Hematopoietic multipotent progenitor cell treated with erythropoietin and hydrocortisone succinate and interleukin-3 and kit ligand, for 17 days (in vitro differentiated cells): ENCODE results near the gene CHRNA4.
"Not testable (repeated sequence)": the region's sequence is repeated elsewhere in the genome, so short reads cannot be mapped to it uniquely, and the experiment has no call there.

ENCODE experiments used
- DNase-seq: peaks from one replicate; pipeline ENCODE4 v3.0.0-alpha.2; 2015; ENCODE audit warnings: low spot score

CHRNA4 gene

DNA sequence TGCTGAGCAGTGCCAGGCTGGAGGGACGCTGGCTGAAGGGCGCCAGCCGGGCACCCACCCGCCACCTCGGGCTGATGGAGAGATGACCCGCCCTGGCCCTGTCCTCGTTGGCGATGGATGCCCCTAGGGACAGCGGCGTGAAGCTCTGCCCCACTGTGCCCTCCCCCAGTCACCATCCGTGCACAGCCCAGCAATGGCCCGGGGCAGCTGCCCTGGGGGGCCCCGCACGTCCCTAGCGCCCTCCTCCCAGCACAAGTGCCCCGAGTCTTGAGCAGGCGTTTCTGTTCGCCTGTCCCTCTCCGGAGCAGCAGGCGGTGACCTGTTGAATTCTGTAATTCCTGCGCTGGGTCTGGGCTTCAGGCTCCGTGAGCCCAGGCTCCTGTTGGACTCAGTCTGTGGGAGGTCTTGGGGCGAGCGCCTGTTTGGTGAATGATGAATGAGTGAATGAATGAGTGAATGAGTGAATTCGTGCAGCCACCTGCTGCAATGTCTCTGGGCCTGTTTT is 36.8 kb upstream of the CHRNA4 start:
- DNase-seq, result no peak

DNA sequence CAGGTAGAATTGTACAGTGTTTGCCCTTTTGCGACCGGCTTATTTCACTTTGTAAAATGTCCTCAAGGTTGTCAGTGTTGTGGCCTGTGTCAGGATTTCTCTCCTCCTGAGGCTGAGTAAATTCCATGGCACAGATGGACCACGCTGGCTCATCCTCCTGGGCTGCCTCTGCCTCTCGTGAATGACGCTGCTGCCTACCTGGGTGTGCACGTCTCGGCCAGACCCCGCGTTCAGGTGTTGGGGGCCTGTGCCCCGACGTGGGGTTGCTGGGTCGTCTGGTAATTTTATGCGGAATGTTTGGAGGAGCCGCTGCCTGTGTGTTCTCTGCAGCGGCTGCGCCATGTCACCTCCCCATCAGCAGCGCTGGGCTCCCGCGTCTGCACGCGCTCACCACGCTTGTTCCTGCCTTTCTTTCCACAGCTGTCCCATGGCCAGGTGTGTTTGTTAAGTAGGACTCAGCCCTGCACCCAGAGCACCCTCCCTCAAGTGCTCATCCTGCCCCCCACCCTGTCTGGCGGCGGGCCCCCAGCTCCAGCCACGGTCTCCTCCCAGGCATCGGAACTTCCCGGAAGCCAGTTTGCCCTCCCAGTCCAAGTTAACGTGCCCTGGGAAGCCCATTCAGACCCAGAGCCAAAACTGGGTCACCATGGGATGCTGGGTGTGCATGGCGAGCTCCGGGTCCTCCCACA is 36.1 kb upstream of the CHRNA4 start:
- no peak for DNase-seq

DNA sequence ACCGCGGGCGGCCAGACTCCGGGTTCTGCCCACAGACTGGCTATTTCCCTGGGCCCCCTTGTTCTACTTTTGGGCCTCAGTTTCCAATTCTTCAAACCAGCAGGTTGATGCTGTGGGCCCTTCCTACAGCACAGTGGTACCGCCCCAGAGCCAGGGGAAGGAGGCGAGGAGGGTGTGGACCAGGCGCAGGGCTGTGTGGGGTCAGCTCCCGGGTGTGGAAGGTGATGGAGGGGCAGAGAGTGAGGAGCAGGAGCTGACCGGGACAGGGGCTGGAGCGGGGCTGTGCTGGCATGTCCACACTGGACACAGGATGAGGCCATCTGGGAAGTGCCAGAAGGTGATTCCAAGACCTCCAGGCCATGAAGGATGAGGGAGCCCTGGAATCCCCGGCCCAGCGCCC is 35.2 kb upstream of the CHRNA4 start:
- no peak for DNase-seq

DNA sequence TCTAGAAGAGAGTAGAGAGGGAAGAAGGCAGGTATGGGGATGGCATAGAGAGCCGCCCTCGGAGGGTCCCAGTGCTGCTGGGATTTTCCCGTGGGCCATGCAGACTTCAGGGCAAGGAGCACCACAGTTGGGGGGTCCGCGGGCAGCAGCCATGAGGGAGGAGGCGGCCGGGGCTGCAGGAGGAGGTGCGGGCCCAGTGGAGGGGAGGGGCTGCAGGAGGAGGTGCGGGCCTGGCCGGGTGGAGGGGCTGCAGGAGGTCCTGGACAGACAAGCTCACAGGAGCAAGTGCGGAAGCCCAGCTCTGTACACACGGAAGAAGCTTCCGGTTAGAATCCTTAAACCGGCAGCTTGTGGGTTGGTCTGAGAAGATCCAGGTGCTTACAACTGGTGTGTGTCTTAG is 34.6 kb upstream of the CHRNA4 start:
- DNase-seq, result no peak

DNA sequence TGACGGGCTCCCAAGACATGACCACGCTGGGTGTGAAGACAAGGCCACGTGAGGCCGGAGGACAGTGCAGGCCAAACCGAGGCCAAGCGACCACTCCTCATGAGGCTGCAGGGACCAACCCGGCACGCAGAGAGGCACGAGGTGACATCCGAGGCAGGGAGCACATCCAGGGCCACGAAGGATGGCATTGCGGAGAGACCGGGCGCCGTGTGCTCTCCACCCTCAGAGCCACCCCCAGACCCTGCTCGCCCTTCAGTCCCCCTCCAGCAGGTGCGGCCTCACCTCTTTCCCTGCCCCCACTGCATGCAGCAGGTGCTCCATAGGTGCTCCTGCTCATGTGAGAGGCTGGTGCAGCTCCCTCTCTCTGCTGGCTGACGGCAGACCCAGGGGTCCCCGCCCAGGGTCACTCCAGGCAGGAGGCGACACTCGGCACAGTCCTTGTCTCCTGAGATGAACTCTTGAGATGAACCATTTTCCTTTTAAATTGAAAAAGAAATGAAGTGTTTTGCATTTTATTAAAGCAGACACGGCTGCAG is 33.8 kb upstream of the CHRNA4 start:
- no peak for DNase-seq

DNA sequence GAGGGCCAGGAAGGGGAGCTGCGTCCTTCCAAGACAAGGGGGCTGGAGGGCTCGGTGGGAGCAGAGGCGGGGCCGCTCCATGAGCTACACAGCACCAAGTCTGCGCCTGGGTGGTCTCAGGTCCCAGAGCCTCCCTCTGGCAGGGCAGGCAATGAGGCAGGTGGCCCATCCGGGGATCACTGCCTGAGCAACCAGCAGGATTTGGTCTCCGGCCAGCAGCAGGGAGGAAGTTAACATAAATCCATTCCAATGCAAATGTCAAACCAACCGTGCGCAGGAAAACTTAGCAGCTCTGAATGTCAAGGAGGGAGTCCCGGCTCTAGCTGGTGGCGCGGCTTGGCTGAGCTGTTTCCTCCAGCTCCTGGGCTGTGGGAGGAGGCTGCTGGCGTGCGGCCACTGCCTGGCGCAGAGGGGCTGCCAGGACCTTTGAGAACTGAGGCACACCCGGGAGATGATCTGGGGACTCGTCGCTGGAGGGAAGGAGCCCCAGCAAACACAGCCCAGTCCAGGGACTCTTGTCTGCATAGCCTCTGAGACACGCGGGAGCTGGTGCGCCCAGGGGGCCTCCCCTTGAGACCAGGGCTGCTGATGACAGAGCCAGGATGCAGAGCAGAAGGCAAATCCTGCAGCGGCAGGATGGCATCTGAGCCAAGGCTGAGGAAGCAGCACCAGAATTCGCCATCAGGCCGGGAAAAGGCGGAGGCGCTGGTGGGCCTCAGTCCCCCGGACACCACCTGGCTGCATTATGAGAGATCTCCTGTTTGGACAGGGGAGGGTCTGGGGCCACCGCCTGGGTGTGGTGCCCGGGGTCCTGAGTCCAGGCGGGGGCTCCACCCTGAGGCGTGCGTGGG is 33.1 kb upstream of the CHRNA4 start:
- DNase-seq, result no peak

DNA sequence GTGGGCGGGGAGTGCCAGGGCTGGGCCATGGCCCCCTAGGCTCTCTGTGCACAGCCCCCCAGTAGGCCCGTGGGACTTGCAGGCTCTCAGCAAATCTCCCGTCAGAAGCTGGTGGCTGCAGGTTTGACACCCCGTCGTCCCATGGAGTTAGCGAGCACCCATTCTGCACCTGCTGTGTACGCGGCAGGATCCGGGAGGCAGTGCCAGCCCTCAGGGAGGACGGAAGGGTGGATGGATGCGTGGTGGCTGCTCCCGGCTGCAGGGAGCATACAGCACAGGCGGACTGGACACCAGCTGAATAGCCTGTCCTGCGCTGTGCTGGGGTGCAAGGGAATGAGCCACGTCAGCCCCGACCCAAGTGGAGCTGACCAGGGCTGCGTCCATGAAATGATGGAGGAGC is 32.4 kb upstream of the CHRNA4 start:
- DNase-seq, result no peak

DNA sequence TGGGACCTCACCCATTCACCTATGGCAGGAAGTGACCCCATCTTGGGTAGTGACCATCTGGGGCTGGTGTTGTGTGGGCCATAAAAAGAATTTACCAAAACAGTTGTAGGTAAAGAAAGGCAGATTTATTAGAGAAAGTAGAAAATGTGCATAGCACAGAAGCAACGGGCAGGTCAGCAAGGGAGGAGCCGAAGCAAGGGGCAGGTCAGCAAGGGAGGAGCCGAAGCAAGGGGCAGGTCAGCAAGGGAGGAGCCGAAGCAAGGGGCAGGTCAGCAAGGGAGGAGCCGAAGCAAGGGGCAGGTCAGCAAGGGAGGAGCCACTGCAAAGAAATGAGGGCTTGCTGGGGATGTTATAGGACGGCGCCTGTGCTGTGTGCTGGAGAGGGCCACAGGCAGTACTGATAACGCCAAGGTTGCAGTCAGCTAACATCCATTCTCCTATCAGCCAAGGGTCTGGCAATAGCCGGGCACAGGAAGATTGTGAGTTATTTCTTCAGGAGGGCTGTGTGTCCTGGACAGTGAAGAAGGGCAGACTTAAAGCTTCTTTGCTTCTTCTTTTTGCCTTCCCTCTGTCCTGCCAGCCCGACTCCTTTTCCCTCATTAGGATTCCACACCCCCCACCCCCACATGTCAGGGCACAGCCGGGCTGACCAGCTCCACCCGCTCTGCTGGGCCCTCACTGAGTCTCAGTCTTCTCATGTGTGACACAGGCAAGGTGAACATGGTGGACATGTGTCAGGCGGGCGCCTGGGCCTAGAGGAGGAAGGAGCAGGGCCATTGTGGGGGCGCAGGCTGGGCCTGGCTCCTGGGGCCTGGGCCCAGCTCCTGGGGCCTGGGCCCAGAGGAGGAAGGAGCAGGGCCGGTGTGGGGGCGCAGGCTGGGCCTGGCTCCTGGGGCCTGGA is 31.6 kb upstream of the CHRNA4 start:
- DNase-seq, result no peak

DNA sequence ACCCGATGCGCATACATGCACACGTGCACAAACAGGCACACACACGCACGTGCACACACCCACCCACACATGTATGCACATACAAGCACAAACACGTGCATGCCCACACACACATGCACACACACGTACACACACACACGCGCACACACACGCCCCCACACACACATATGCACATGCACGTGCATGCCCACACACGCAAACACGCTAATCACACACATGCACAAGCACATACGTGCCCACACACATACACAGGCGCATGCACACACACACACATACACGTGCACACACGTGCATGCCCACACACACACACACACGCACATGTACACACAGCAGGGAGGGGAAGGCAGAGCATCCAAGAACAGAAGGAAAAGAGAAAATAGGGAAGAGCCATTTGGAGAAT is 26.8 kb upstream of the CHRNA4 start:
- DNase-seq, result no peak

DNA sequence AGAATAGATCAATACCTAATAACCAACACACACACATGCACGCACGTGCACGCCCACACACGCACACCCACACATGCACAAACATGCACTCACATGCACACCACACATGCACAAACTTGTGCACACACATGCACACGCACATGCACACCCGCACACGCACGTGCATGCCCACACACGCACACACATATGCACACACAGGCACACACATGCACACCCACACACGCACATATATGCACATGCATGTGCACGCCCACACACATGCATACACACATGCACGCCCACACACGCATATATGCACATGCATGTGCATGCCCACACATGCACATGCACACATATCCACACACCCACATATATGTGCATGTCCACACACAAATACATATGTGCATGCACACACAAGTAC is 26.2 kb upstream of the CHRNA4 start:
- DNase-seq, result no peak

DNA sequence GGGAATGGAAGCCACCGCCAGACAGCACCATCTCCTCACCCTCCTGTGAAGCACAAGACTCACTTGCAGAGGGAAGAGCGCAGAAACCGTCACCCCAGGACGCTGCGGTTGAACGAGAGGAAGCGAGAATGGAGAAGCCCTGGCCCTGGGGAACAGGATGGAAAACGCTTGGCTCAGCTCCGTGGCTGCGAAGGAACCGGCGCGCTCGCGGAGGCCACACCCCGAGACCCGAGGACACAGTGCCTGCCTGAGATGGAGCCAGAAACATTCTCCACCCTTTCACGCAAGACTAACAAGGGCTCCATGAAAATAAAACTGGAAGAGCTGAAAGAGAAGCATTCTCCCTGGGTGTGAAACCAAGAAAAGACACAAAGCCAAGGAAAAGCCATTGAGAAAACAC is 25.3 kb upstream of the CHRNA4 start:
- DNase-seq, result no peak

DNA sequence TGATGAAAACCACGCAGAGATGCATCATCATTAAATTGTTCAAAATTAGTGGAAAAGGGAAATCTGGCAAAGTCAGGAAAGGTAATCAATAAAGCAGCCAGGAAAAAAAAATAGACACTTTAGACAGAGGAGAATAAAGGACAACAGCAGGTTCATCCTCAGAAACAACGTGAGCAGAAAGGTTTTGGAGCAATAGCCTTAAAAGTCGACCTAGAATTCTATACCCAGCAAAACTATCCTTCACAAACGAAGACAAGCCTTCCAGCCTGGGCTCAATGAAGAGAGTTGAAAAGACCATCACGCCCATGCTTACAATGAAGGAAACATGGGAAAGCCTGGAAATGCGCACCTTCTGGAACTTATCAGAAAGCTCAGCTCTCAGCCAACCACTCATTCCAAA is 24.7 kb upstream of the CHRNA4 start:
- DNase-seq, result no peak

DNA sequence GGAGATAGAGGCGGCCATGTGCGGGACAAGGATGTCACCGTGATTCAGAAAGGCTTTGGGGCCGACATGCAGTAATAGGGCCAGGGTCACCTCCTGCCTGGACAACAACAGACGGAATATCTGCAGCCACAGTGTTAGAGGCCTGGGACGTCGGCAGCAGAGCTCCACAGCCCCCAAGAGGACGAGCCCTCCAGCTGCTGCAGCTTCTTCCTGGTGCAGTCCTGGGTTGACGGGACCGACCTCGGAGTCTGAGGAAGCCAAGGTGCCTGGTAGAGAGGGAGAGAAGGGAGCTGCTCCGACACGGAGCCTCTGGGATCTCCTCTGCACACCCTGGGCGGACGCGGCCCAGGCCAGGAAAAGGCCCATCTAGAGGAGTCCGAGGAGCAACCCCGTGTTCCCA is 23.2 kb upstream of the CHRNA4 start:
- no peak for DNase-seq

DNA sequence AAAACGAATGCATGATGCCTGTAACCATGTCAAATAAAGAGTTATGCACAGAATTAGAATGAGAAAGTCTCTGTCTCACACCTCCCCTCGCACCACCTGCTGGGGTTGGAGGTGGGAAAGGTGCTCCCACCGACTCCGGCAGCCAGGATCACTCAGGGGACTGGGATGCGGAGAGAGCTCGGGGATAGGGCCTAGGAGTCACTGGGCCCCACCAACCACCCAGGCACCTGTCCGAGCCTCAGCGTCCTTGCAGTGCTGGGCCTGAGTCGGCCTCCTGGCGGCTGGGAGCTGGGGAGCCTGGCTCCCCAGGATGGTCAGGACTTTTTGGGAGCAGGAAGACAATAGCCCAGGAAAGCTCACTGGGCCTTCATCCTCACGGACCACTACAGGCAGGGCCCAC is 22.4 kb upstream of the CHRNA4 start:
- no peak for DNase-seq

DNA sequence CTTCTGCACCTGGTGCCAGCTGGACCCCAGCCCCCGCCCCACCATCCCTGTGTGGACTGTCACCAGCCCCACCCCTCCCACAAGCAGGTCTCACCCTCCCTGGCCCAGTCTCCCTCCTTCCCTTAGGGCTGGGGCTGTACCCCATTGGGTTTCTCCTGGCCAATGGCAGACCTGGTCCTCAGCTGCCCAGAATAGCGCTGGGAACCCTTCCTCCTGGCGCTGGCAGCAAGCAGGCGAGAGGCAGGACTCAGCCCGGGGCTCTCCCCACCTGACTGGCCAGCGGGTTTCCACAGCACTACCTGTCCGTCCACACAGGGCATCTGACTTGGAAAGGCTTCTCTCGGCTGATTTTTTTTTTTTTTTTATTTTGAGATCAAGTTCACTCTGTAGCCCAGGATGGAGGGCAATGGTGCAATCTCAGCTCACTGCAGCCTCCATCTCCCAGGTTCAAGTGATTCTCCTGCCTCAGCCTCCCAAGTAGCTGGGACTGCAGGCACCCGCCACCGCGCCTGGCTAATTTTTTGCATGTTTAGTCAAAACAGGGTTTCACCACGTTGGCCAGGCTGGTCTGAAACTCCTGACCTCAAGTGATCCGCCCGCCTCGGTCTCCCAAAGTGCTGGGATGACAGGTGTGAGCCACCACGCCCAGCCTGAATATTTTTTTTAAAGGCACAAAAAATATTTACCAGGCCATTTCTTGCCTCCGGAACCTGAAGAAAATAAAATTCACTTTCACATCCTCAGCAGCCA is 21.6 kb upstream of the CHRNA4 start:
- no peak for DNase-seq

DNA sequence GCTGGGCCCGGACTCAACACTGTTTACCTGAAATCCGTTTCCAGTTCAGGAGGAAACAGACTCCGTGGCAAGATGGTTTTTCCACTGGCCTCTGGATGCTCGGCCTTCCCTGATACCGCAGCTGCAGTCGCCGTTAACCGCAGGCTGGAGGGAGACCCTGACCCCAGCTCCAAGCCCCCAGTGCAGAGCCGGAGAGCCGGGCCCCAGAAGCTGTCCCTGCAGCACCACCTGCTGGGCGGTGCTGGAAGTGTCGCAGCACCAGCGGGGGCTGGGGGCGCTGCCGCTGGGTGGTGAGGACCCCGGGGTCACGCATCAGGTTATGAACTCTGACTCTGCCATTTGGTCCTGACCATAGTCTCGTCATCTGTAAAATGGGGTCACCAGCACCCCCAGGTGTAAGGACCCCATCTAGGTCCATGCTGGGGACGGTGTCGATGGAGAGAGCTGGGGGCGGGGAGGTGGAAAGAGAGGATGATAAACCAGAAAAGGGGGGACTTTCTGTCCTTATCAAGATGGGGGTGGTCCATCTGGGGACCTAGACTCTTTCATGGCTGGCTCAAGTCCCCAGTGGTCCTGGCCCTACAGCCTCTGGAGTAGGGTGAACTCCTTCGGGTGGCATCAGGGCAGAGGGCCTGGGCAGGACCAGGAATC is 20.8 kb upstream of the CHRNA4 start:
- no peak for DNase-seq

DNA sequence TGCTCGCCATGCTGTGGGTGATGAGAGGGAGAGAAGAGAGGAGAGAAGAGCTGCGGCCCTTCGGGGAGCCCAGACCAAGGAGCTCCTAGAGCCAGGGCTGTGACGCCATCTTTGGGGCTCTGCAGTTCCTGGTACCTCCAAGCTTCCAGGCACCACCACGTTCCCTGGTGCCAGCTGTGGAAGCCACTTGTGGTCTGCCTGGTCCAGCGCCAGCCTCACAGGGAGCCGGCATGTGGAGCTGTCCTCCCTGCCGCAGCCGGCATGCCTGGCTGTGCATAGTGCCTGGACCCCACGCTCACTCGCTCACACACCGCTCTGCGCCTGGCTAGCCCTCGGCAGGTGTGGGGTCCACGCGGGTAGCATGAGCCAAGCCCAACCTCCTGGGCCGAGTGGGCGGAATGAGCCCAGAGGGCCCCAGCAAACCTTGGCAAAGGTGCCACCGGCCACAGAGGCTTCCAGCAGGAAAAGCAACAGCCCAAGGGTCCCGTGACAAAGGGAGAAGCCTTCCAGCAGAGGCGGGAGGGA is 19.3 kb upstream of the CHRNA4 start:
- no peak for DNase-seq

DNA sequence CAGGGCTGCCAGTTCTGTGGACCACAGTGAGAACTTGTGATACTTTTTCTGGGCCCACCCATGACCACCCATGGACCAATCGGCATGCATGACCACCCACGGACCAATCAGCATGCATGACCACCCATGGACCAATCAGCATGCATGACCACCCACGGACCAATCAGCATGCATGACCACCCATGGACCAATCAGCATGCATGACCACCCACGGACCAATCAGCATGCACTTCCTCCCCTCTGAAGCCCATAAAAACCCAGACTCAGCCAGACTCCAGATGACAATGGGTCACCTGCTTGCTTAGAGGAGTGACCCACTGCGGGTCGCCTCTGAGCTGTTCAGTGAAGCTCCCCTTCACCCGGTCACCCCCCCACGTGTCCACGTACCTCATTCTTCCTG is 18.7 kb upstream of the CHRNA4 start:
- DNase-seq, result not testable (repeated sequence)

DNA sequence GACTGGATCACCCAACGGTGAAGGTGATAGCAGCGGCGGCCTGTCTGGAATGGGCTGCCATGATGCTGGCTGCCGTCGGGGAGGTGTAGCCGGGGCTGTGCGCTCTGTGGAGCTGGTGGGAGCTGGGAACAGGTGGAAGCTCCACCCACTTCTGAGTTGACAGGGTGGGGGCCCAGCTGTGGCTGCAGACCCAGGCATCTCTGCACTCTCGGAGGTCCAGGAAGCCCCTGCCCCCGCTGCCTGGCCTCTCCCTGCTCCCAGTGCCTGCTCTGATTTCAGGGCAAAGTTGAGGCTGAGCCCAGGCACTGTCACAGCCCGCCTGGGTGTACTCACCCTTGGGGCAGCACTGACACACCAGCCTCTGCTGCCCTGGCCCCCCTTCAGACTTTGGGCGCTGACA is 18.1 kb upstream of the CHRNA4 start:
- no peak for DNase-seq

DNA sequence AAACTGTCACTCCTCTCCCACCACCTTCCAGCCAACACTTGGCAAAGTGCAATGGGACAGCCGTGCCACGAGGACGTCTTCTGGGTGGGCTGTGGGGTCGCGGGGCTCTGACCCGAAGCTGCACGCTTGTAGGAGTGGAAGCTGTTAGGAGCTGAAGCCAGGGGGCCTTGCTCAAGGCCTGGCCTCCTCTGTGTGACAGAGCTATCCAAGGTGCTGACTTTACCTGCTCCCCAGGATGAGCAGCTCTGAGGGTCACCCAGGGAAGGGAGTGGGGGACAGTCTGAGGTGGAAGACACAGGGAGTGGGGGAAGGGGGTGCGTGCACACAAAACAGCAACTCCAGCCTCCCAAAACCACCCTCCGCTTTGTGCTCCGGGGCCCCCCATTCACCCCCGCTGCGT is 17.5 kb upstream of the CHRNA4 start:
- DNase-seq, result no peak

DNA sequence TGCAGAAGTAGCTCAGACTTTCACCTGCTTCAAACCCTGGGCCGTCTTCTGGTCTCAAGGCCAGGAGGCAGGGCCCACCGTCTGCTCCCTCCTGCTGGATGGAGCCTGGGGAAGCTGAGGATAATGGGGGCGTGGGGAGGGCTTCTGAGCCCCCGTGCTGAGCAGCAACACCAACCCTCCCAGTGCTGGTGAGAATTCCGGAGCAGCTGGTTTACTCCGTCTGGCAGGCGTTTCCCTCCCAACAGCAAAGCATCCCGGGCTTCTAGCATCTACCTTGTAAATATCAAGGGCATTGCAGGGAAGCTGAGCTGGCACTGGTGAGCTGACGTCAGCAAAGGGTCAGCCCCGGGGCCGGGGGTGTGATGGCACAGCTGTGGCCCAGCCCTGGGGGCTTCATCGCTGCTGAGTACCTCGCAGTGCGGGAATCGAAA is 16.8 kb upstream of the CHRNA4 start:
- no peak for DNase-seq
